ENCODE data around the gene TAAR1.

GRCh38 chr6:132648356-132648755 lies 10.6 kb downstream of the TAAR1 start:
- TF ChIP-seq POLR2A (IDR thresholded peaks at IDR 0.05; ENCODE audit: low read depth, low read length) (no peak), MAX (IDR thresholded peaks at IDR 0.05; ENCODE audit: insufficient read depth, insufficient read length) (no peak), CTCF (IDR thresholded peaks at IDR 0.05; ENCODE audit: extremely low read depth in 1 of 2, insufficient read depth in 1 of 2, low read depth in 1 of 2, low read length in 2 of 2) (no peak), EZH2 (IDR thresholded peaks at IDR 0.05; ENCODE audit: borderline replicate concordance, low read depth, low read length, severe bottlenecking) (no peak), POLR2AphosphoS5 (IDR thresholded peaks at IDR 0.05; ENCODE audit: insufficient read depth, low read depth, low read length) (no peak), JUN (IDR thresholded peaks at IDR 0.05; ENCODE audit: borderline replicate concordance, insufficient read depth, insufficient read length, low read depth) (no peak), GATA2 (IDR thresholded peaks at IDR 0.05; ENCODE audit: insufficient read depth, insufficient read length, low read depth, low read length) (no peak), FOS (IDR thresholded peaks at IDR 0.05; ENCODE audit: borderline replicate concordance, insufficient read depth, low read length) (no peak), MYC (IDR thresholded peaks at IDR 0.05; ENCODE audit: low read depth, low read length) (no peak)
